GM12892 (cell line): ENCODE data around the gene ERBB4.

Source experiments
- POLR2A ChIP-seq: IDR thresholded peaks from 2 replicates; pipeline ENCODE4 v1.6.1; 2011; ENCODE audit warnings: low read depth, low read length, control low read depth
- POLR2AphosphoS5 ChIP-seq: IDR thresholded peaks from 2 replicates; pipeline ENCODE4 v1.6.1; 2011; ENCODE audit warnings: low read depth, low read length, control low read depth

- TF ChIP-seq POLR2AphosphoS5 (no peak), POLR2A (no peak)
Measured at GRCh38 chr2:212556296-212556695, 17.7 kb upstream of the ERBB4 start.
